HEK293T (cell line): Measurements from ENCODE around the gene POMT1.

ENCODE experiments used
- ELF4 ChIP-seq: fragments of 450-650 bp; IDR thresholded peaks from 2 replicates; pipeline ENCODE4 v1.6.1; 2017; ENCODE audit warnings: antibody characterized with exemption
- FOXA1 ChIP-seq: fragments of 450-650 bp; IDR thresholded peaks from 2 replicates; pipeline ENCODE4 v1.6.1; 2016; ENCODE audit warnings: mild to moderate bottlenecking
- FOXK2 ChIP-seq: fragments of 450-650 bp; IDR thresholded peaks from 2 replicates; pipeline ENCODE4 v1.6.1; 2016; ENCODE audit warnings: mild to moderate bottlenecking
- FOXM1 ChIP-seq: fragments of 450-650 bp; IDR thresholded peaks from 2 replicates; pipeline ENCODE4 v1.6.1; 2017; ENCODE audit warnings: mild to moderate bottlenecking, borderline replicate concordance
- L3MBTL2 ChIP-seq: fragments of 450-650 bp; conservative IDR thresholded peaks from 2 replicates; pipeline ENCODE4 v1.6.1; 2016; ENCODE audit warnings: mild to moderate bottlenecking
- ZNF384 ChIP-seq: fragments of 450-650 bp; IDR thresholded peaks from 2 replicates; pipeline ENCODE4 v1.6.1; 2016
- TF ChIP-seq, protein P1 (sequence below): fragments of 450-650 bp; IDR thresholded peaks from 2 replicates; pipeline ENCODE4 v1.6.1; 2016

DNA sequence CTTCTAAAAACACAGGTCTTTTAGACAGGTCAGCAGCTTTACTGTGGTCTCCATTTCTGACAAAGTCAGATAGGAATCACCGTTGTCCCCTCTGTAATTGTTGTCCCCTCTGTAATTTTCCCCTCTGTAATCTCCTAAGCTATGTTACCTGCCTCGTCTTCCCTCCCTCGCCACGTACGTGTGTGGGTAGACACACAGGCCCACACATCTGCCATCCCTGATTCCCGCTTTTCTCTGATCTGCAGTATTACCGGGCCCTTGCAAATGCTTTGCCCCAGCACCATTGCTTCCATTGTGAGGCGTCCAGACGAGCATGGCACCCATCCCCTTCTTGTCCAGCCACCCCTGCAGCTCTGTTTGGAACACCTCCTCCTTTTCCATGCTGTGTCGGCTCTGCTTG, 45.0 kb upstream of the POMT1 start:
- no peak for TF ChIP-seq FOXA1
- TF ChIP-seq, protein P1, sequence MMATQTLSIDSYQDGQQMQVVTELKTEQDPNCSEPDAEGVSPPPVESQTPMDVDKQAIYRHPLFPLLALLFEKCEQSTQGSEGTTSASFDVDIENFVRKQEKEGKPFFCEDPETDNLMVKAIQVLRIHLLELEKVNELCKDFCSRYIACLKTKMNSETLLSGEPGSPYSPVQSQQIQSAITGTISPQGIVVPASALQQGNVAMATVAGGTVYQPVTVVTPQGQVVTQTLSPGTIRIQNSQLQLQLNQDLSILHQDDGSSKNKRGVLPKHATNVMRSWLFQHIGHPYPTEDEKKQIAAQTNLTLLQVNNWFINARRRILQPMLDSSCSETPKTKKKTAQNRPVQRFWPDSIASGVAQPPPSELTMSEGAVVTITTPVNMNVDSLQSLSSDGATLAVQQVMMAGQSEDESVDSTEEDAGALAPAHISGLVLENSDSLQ, result no peak
- TF ChIP-seq FOXK2, result no peak
- TF ChIP-seq ELF4, result no peak
- no peak for TF ChIP-seq ZNF384
- no peak for TF ChIP-seq L3MBTL2
- TF ChIP-seq FOXM1, result no peak
